ENCODE results near the gene SRSF3. TPM values are rescaled to one million over a fixed set of nuclear protein-coding genes. Genes with fewer than 3 reads are reported as not detected.

The SRSF3 gene
- total RNA-seq, 2 experiments from 2014 or later: 550 to 556 TPM

DNA sequence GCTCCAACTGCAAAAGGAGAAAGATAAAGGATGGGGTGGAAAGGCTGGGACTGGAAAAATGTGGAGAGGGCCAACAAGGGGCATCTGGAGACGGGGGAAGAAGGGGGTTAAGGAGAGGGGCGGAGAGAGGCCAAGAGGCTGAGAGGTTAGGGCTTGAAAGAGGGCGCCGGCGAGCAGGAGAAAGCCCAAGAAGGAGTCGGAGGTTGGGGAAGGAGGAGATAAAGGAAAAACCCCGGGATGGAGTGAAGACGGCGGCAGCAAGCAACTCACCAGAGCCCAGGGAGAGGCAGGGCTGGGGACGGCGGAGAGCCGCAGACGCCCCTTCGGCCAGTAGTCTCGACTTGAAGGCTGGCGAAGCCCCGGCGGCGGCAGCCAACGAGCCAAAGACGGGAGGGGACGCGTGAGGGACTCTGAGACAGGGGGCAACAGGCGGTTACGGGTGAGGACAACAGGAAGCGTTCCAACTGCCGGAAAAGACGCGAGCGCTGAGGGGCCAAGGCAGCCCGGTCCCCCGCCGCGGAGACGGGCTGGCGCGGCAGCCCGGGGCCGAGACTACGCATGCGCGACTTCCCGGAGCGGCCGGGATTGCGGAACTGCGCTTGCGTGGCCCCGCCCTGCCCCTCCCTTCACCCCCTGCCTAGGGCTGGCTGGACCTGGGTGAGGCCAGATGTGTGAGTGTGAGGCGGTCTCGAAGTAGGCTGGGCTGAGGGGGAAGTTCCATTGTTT is 47.1 kb upstream of the SRSF3 start, which contains the start of gene STK38:
TSS of gene STK38 (minus strand) at position 560 of the 726 bp plus-strand sequence. CDS start 7,277 bp downstream, outside the sequence.
- no peaks in the 10 kb centered on the region for H3K9me3 Mint-ChIP-seq
- CTCF ChIA-PET: interaction anchor here (1.3 kb wide), 1 partner anchor 45 kb away, joined by 3 read pairs; no protein-coding TSS in a partner anchor
- H3K27me3 Mint-ChIP-seq: no peaks in the 10 kb centered on the region
- peak within 1 kb of the TSS; percentile 98 for H3K4me3 Mint-ChIP-seq
- Histone ChIP-seq H3K4me1 (ENCODE audit: insufficient read depth, low read length) (peaks cover 42% of the 10 kb centered on the region), H3K27me3 (ENCODE audit: control insufficient read depth in 1 of 2, insufficient read depth in 2 of 2, low read length in 2 of 2) (no peaks in the 10 kb centered on the region), H3K9me3 (ENCODE audit: control insufficient read depth in 1 of 2, insufficient read depth in 1 of 2, low read length in 2 of 2) (no peaks in the 10 kb centered on the region), H3K4me3 (ENCODE audit: low read length) (peak within 1 kb of the TSS; percentile 97), H3K27ac (ENCODE audit: low read depth in 1 of 2, low read length in 2 of 2) (peak within 1 kb of the TSS; percentile 90 to 98), H3K36me3 (ENCODE audit: insufficient read depth, low read length) (peaks cover 2% of the 10 kb centered on the region)
- H3K36me3 Mint-ChIP-seq (ENCODE audit: low read depth): peaks cover 45% of the 10 kb centered on the region
- POLR2A ChIA-PET: interaction anchor here (1.0 to 5.7 kb wide), 9 partner anchors 10 to 63 kb away, joined by 3 to 161 read pairs (median 4); partner anchors contain the start of gene SRSF3
- DNase-seq: peak; percentile 85 to 96 (median 92)
- intact Hi-C loops (cut with DNase I, micrococcal nuclease): loop anchor here (2.0 to 10.0 kb wide), 4 partner anchors 32 to 138 kb away; partner anchors contain the start of gene SRSF3 (in 2 of the 2)
- peak within 1 kb of the TSS; percentile 96 for H3K27ac Mint-ChIP-seq
- peaks cover 54% of the 10 kb centered on the region for H3K4me1 Mint-ChIP-seq (ENCODE audit: low read depth)
- TF ChIP-seq, protein P1, sequence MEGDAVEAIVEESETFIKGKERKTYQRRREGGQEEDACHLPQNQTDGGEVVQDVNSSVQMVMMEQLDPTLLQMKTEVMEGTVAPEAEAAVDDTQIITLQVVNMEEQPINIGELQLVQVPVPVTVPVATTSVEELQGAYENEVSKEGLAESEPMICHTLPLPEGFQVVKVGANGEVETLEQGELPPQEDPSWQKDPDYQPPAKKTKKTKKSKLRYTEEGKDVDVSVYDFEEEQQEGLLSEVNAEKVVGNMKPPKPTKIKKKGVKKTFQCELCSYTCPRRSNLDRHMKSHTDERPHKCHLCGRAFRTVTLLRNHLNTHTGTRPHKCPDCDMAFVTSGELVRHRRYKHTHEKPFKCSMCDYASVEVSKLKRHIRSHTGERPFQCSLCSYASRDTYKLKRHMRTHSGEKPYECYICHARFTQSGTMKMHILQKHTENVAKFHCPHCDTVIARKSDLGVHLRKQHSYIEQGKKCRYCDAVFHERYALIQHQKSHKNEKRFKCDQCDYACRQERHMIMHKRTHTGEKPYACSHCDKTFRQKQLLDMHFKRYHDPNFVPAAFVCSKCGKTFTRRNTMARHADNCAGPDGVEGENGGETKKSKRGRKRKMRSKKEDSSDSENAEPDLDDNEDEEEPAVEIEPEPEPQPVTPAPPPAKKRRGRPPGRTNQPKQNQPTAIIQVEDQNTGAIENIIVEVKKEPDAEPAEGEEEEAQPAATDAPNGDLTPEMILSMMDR (IDR thresholded peaks at IDR 0.05): no peak
- ATAC-seq (ENCODE audit: poor library complexity): peak; percentile 67

DNA sequence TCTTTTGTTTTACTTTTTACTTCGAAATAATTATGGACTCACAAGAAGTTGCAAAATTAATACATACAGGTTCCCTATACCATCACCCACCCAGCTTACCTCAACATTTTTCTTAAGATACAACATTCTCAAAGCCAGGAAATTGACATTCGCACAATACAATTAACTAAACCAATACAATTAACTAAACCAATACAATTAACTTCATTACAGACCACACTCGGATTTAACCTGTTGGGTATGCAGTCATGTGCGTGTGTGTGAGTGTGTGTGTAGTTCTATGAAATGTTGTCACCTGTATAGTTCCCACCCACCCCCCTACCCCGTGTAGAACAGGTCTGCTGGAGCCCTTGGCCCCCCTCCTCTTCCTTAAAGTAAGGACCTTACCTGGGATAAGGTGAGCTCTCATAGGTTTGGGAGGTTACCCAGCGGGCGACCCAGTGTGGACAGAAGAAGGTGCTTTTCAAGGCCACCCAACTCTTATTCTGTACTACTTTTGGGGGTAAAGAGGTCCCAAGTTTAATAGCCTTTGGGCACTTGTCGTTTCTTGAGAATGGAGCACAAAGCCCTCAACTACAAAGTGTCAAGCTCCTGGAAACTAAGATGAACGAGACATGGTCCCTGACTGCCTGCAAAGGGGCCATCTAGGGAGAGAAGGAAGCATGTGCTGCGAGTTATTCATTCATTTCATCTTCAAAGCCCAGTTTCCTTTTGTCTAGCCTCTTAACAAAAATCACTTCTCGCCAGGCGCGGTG is 46.3 kb upstream of the SRSF3 start:
- Histone ChIP-seq H3K27me3 (ENCODE audit: control insufficient read depth in 1 of 2, insufficient read depth in 2 of 2, low read length in 2 of 2) (no peaks in the 10 kb centered on the region), H3K27ac (ENCODE audit: low read depth in 1 of 2, low read length in 2 of 2) (peak overlapping the region; percentile 65 to 98), H3K9me3 (ENCODE audit: control insufficient read depth in 1 of 2, insufficient read depth in 1 of 2, low read length in 2 of 2) (no peaks in the 10 kb centered on the region), H3K36me3 (ENCODE audit: insufficient read depth, low read length) (peaks cover 2% of the 10 kb centered on the region), H3K4me1 (ENCODE audit: insufficient read depth, low read length) (peaks cover 36% of the 10 kb centered on the region), H3K4me3 (ENCODE audit: low read length) (peak overlapping the region; percentile 97)
- DNase-seq (peak in 4 of 14 experiments; percentile 22 to 52 (median 38)), ATAC-seq (ENCODE audit: poor library complexity) (peak; percentile 4)
- intact Hi-C loops (cut with DNase I, micrococcal nuclease): loop anchor here (2.0 to 10.0 kb wide), 5 partner anchors 31 to 137 kb away; partner anchors contain the start of gene SRSF3 (in 2 of the 2)
- H3K36me3 Mint-ChIP-seq (ENCODE audit: low read depth): peaks cover 43% of the 10 kb centered on the region
- TF ChIP-seq, protein P1 (IDR thresholded peaks at IDR 0.05): no peak
- H3K27ac Mint-ChIP-seq: peak overlapping the region; percentile 96
- no peaks in the 10 kb centered on the region for H3K9me3 Mint-ChIP-seq
- ChIA-PET CTCF (interaction anchor here (0.8 to 1.3 kb wide), 2 partner anchors 45 to 46 kb away, joined by 3 to 4 read pairs; no protein-coding TSS in a partner anchor), POLR2A (interaction anchor here (0.9 to 1.5 kb wide), 7 partner anchors 9 to 62 kb away, joined by 3 to 7 read pairs (median 4); no protein-coding TSS in a partner anchor)
- H3K4me3 Mint-ChIP-seq: peak overlapping the region; percentile 98
- peaks cover 51% of the 10 kb centered on the region for H3K4me1 Mint-ChIP-seq (ENCODE audit: low read depth)
- H3K27me3 Mint-ChIP-seq: no peaks in the 10 kb centered on the region

DNA sequence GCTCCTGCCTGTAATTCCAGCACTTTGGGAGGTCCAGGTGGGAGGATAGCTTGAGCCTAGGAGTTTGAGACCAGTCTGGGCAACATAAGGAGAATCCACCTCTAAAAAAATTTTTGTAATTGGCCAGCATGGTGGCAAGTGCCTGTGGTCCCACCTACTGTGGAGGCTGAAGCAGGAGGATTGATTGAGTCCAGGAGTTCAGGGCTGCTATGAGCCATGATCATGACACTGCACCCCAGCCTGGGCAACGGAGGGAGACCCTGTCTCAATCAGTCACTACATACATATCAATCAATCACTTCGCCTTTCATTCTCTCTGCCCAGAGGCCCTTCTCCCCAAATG is 45.8 kb upstream of the SRSF3 start:
- H3K4me3 Mint-ChIP-seq: peak overlapping the region; percentile 98
- no peaks in the 10 kb centered on the region for H3K9me3 ChIP-seq (ENCODE audit: control insufficient read depth in 1 of 2, insufficient read depth in 1 of 2, low read length in 2 of 2)
- H3K36me3 Mint-ChIP-seq (ENCODE audit: low read depth): peaks cover 39% of the 10 kb centered on the region
- H3K9me3 Mint-ChIP-seq: no peaks in the 10 kb centered on the region
- no peak overlapping the region for H3K4me3 ChIP-seq (ENCODE audit: low read length)
- peak overlapping the region; percentile 96 for H3K27ac Mint-ChIP-seq
- no peak for ATAC-seq (ENCODE audit: poor library complexity)
- H3K4me1 Mint-ChIP-seq (ENCODE audit: low read depth): peaks cover 47% of the 10 kb centered on the region
- TF ChIP-seq, protein P1 (IDR thresholded peaks at IDR 0.05): no peak
- intact Hi-C loops (cut with DNase I, micrococcal nuclease): loop anchor here (2.0 to 10.0 kb wide), 2 partner anchors 104 to 136 kb away; no protein-coding TSS in a partner anchor
- H3K27ac ChIP-seq (ENCODE audit: low read depth in 1 of 2, low read length in 2 of 2): peak overlapping the region; percentile 65 to 98
- no peaks in the 10 kb centered on the region for H3K27me3 Mint-ChIP-seq
- ChIA-PET POLR2A (interaction anchor here (0.9 to 1.5 kb wide), 6 partner anchors 19 to 105 kb away, joined by 3 to 7 read pairs (median 4); partner anchors contain the start of gene KCTD20), CTCF (interaction anchor here (0.8 to 1.3 kb wide), 3 partner anchors 45 to 87 kb away, joined by 3 to 4 read pairs (median 4); no protein-coding TSS in a partner anchor)
- H3K27me3 ChIP-seq (ENCODE audit: control insufficient read depth in 1 of 2, insufficient read depth in 2 of 2, low read length in 2 of 2): no peaks in the 10 kb centered on the region
- DNase-seq: no peak
- H3K36me3 ChIP-seq (ENCODE audit: insufficient read depth, low read length): peaks cover 2% of the 10 kb centered on the region
- peaks cover 31% of the 10 kb centered on the region for H3K4me1 ChIP-seq (ENCODE audit: insufficient read depth, low read length)
